Lower leg skin (tissue), 3 donors: ENCODE measurements around the gene UPK3BL2.
"Not testable (repeated sequence)": the region's sequence is repeated elsewhere in the genome, so short reads cannot be mapped to it uniquely, and the experiment has no call there.

Experiments used
- POLR2A ChIP-seq, 2 donors: fragments of 450-650 bp; IDR thresholded peaks; one replicate each; pipeline ENCODE4 v1.6.1; 2016 to 2017; ENCODE audit warnings: antibody characterized with exemption in 2 of 2, mild to moderate bottlenecking in 1 of 2, moderate library complexity in 1 of 2
- TF ChIP-seq, protein P1 (sequence below), 3 donors: fragments of 450-650 bp; IDR thresholded peaks; one replicate each; pipeline ENCODE4 v1.5.1; 2016; ENCODE audit warnings: antibody characterized with exemption in 3 of 3, mild to moderate bottlenecking in 3 of 3, moderate library complexity in 2 of 3

DNA sequence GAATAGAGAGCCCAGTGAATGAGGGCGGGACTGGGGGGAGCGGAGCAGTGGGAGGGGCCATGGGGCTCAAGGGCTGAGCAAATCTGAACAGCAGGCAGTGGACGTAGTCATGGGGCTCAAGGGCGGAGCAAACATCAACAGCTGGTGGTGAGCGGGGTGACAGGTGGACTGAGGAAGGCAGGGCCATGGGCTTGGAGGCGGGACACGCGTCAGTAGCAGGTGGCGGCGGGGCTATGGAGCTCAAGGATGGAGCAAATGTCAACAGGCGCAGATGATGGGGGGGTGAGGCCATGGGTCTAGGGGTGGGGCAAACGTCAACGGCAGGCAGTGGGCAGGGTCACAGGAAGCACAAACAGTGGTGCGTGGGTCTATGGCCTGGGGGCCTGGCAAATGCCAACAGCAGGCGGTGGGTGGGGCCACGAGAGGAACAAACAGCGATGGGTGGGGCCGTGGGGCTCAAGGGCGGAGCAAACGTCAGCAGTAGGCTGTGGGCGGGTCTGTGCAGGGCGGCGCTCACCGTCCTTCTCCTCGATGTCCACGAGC, 49.1 kb upstream of the UPK3BL2 start:
- TF ChIP-seq, protein P1, sequence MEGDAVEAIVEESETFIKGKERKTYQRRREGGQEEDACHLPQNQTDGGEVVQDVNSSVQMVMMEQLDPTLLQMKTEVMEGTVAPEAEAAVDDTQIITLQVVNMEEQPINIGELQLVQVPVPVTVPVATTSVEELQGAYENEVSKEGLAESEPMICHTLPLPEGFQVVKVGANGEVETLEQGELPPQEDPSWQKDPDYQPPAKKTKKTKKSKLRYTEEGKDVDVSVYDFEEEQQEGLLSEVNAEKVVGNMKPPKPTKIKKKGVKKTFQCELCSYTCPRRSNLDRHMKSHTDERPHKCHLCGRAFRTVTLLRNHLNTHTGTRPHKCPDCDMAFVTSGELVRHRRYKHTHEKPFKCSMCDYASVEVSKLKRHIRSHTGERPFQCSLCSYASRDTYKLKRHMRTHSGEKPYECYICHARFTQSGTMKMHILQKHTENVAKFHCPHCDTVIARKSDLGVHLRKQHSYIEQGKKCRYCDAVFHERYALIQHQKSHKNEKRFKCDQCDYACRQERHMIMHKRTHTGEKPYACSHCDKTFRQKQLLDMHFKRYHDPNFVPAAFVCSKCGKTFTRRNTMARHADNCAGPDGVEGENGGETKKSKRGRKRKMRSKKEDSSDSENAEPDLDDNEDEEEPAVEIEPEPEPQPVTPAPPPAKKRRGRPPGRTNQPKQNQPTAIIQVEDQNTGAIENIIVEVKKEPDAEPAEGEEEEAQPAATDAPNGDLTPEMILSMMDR (IDR thresholded peaks at IDR 0.05): not testable (repeated sequence)
- TF ChIP-seq POLR2A (IDR thresholded peaks at IDR 0.05): not testable (repeated sequence)
